Omental fat pad (tissue), 4 donors: ENCODE results near the gene PGBD5. TPM values are rescaled to one million over a fixed set of nuclear protein-coding genes. Genes with fewer than 3 reads are reported as not detected.

Experiments
- ATAC-seq: fragments of 150-250 bp; one replicate; pipeline ENCODE4 v1.9.1; 2016; ENCODE audit warnings: mild to moderate bottlenecking, moderate library complexity; ENCODE audit not compliant: low FRiP score
- DNase-seq: peaks from one replicate; pipeline ENCODE4 v3.0.0-alpha.2; 2019; ENCODE audit warnings: low spot score
- total RNA-seq, 4 donors: library from RNA; depleted of rRNA; stranded (reverse); fragments of >200 nt; gene quantifications; one replicate each; pipeline ENCODE4 v1.1.0, GENCODE V29; 2016
- TF ChIP-seq, protein P1 (sequence below), 3 donors: fragments of 450-650 bp; IDR thresholded peaks; one replicate each; pipeline ENCODE4 v1.5.1; 2016 to 2017; ENCODE audit warnings: antibody characterized with exemption in 3 of 3, mild to moderate bottlenecking in 3 of 3, moderate library complexity in 2 of 3

The PGBD5 gene
- total RNA-seq, 4 donors from 2014 or later, result 0.37 to 1.4 (median 0.60) TPM; not detected in 1

DNA sequence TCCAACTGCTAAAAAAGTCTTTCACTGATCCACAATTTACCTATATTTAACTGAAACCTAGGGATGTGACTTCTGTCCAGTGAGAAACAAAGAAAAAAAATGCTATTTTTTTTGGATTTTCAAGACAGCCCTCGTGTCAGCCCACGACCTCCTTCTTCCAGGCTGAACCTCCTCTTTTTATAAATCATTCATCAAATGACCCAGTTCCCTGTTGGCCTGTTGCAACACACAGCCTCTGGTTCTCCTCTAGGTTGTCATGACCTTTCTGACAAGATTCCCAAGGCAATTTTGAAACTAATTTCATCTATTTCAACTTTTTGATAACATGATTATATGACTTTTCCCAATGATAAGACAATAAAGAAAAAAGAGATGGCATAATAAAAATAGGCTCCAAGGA, 74.6 kb downstream of the PGBD5 start:
- ATAC-seq (no peak), DNase-seq (no peak)
- TF ChIP-seq, protein P1, sequence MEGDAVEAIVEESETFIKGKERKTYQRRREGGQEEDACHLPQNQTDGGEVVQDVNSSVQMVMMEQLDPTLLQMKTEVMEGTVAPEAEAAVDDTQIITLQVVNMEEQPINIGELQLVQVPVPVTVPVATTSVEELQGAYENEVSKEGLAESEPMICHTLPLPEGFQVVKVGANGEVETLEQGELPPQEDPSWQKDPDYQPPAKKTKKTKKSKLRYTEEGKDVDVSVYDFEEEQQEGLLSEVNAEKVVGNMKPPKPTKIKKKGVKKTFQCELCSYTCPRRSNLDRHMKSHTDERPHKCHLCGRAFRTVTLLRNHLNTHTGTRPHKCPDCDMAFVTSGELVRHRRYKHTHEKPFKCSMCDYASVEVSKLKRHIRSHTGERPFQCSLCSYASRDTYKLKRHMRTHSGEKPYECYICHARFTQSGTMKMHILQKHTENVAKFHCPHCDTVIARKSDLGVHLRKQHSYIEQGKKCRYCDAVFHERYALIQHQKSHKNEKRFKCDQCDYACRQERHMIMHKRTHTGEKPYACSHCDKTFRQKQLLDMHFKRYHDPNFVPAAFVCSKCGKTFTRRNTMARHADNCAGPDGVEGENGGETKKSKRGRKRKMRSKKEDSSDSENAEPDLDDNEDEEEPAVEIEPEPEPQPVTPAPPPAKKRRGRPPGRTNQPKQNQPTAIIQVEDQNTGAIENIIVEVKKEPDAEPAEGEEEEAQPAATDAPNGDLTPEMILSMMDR (IDR thresholded peaks at IDR 0.05), result no peak

DNA sequence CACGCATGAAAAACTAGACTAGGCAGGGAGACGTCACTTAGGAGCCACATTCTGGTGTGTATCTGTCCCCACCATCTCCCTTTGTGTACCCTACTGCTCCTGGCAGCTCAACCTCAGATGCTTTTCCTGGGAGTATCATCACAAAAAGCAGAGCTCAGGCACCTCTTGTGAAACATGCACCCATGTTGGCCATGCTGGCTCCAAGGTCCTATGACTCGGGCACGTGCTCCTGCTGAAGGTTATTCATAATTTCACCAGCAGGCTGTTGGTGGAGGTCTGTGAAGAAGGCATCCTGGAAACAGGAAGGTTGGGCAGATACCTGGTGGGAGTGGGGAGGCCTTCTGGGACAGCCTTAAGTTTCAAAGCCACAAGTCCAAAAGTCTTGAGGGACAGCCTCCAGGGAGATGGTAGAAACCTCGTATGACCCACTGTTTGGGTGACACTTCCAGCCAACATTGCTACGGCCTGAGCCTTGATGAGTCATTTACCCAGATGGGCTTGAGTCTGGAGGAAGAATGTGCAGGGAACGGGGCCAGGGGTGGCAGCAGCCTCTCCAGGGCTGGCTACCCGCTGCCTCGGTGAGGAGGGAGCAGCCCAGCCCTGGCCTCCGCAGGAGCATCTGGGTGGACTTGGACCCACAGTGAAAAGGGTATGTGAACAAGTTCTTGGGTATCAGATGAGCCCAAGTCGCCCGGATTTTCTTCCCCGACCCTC, 75.8 kb downstream of the PGBD5 start:
- ATAC-seq (no peak), DNase-seq (no peak)
- TF ChIP-seq, protein P1 (IDR thresholded peaks at IDR 0.05), result no peak

DNA sequence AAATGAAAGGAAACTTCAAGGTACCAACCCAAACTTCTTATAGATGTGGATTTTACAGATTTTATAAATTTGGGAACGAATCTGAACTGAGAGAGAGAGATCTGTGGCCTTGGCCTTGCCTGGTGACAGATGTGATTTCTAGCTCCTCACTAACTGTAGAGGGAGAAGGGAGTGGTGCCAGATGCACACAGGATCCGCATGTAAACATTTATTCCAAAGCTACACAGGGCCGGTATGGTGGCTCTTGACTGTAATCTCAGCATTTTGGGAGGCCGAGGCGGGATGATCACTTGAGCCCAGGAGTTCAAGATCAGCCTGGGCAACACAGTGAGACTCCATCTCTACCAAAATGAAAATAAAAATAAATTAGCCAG, 77.1 kb downstream of the PGBD5 start:
- TF ChIP-seq, protein P1 (IDR thresholded peaks at IDR 0.05), result no peak
- DNase-seq (no peak), ATAC-seq (no peak)

DNA sequence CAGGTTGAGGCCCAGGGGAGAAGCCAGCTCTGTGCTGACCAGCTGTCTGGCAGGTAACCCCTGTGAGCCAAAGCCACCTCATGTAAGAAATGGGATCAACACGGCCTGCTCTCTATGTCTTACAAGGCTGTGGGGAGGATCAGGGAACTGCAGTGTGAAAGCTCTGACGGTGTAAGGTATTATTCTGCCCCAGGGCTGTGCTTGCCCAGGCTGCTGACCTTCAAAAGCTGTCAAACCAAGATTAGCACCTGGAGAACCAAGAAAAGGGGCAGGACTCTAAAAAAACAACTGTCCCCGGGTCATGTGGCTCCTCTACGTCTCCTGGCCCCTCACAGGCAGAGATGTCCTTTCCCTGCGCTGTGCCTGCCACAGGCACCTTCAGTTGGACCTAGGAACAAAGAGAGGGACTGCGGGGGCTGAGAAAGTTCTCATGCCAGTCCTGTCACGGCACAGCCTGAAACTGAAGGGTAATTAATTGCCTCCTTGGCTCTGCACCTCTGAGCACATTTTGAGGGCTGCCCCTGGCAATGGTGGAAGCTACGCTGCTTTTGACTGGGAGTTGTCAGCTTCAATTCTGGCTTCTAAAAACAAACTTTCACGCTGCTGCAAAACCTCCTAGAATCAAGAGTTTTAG, 77.6 kb downstream of the PGBD5 start:
- DNase-seq (no peak), ATAC-seq (no peak)
- TF ChIP-seq, protein P1 (IDR thresholded peaks at IDR 0.05), result no peak

DNA sequence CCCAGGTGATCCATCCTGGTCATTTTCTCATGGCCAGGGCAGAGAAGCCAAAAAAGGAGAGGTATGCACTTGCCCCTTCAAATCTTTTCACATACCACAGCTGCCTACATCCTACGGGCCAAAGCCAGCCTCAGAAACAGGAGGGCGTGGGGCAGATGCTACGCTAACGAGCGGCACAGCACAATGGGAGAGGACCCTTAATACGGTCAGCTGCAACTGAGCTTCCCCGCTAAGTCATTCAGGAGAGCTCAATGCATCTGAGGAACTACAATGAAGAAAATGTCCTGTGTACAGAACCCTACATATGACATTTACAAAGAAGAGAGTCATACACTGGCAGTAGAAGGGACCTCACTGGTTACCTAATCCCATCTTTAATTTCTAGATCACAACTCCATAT, 78.2 kb downstream of the PGBD5 start:
- DNase-seq, result no peak
- ATAC-seq, result no peak
- TF ChIP-seq, protein P1 (IDR thresholded peaks at IDR 0.05), result no peak

DNA sequence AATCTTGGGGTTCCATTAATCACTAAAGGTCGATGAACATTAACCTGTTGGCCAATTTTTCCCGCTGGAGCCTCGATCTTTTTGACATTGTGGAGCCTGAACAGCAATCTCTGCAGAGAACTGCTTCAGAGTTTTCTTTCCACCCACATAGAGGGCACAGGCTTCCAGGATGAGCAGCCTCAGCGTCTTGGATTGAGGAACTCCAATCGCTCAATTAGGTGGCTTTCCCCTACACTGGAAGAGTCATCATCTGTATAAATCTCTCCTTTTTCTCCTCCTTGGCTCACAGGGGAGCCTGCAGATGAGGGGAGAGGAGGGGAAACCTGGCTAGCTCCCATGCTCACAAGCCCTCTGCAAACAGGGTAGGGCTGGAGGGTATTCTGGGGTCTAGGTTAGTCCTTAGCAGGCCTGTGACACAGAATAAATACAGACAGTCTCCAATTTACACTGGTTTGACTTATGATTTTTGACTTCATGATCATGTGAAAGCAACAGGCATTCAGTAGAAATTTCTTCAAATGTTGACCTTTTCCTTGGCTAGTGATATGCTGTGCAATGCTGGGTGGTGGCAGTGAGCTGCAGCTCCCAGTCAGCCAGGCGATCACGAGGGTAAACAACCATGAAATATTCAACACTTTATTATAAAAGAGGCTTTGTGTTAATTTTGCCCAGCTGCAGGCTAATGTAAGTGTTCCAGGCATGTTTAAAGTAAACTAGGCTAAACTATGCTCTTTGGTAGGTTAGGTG, 80.8 kb downstream of the PGBD5 start:
- ATAC-seq (no peak), DNase-seq (no peak)
- TF ChIP-seq, protein P1 (IDR thresholded peaks at IDR 0.05), result no peak
